HCT116 (cell line): ENCODE measurements around the gene SEC24D. TPM values are rescaled to one million over a fixed set of nuclear protein-coding genes. Genes with fewer than 3 reads are reported as not detected.

ENCODE experiments used
- ATAC-seq: fragments of 200-7000 bp; cut with Tn5 transposase; 2 replicates; pipeline ENCODE4 v1.9.1; 2020; ENCODE audit warnings: mild to moderate bottlenecking, moderate library complexity
- BruUV-seq: library from RNA; stranded (reverse); fragments of 400-500 nt; replicated peaks from 2 replicates; lab custom pipeline; 2021; lab: Mats Ljungman, UMichigan
- CTCF ChIA-PET: fragments of 300-600 bp; sonication (Branson Sonifier 250); formaldehyde crosslinking; loops from one replicate; lab custom pipeline; 2021; ENCODE audit warnings: antibody characterized with exemption; lab: Charles Lee
- POLR2A ChIA-PET: fragments of 300-600, 350-600 bp; sonication (Branson Sonifier 250); formaldehyde crosslinking; loops from one replicate; lab custom pipeline; 2021; ENCODE audit warnings: antibody characterized with exemption; lab: Charles Lee
- RAD21 ChIA-PET, 2 experiments: fragments of 300-600 bp; sonication (Branson Sonifier 250); formaldehyde crosslinking; loops; one replicate each; lab custom pipeline; 2023; ENCODE audit warnings: low total read pairs in 2 of 2; ENCODE audit not compliant: uncharacterized antibody in 2 of 2, unreplicated experiment in 2 of 2, low non-redundant PET in 1 of 2; lab: Charles Lee
- DNase-seq: peaks from one replicate; pipeline ENCODE4 v3.0.0-alpha.2; 2010; ENCODE audit warnings: low read depth, low spot score
- H2AFZ ChIP-seq: fragments of 200-600 bp; shearing (Covaris generic), sonication (generic); 2 replicates; pipeline ENCODE4 v1.6.1; 2017; ENCODE audit warnings: low read depth, mixed run types, mixed read lengths, antibody characterized with exemption, low read length; ENCODE audit not compliant: poor library complexity, severe bottlenecking
- H3K27ac ChIP-seq: 2 replicates; pipeline ENCODE4 v1.5.1; 2012; ENCODE audit warnings: low read depth, low read length
- H3K27me3 ChIP-seq: fragments of 200-600 bp; sonication (generic); 2 replicates; pipeline ENCODE4 v1.6.1; 2016; ENCODE audit warnings: mixed run types, low read length, mixed read lengths; ENCODE audit not compliant: insufficient read depth
- H3K36me3 ChIP-seq, 2 experiments: fragments of 200-500 bp in 1 of 2; fragments of 200-600 bp in 1 of 2; sonication (Bioruptor generic) in 1 of 2; sonication (generic) in 1 of 2; 2 replicates each; pipeline versions ENCODE4 v1.5.1 to v1.6.1; 2014 to 2016; ENCODE audit warnings: low read length in 2 of 2, inconsistent platforms in 1 of 2, mixed read lengths in 1 of 2, mixed run types in 1 of 2; ENCODE audit not compliant: insufficient read depth in 2 of 2, control insufficient read depth in 1 of 2
- H3K4me1 ChIP-seq, 2 experiments: fragments of 200-600 bp in 1 of 2; sonication (generic) in 1 of 2; 2 replicates each; pipeline versions ENCODE4 v1.5.1 to v1.6.1; 2012 to 2017; ENCODE audit warnings: low read length in 2 of 2, inconsistent platforms in 1 of 2, mild to moderate bottlenecking in 1 of 2, mixed read lengths in 1 of 2, mixed run types in 1 of 2, moderate library complexity in 1 of 2; ENCODE audit not compliant: insufficient read depth in 2 of 2, control insufficient read depth in 1 of 2
- H3K4me2 ChIP-seq: fragments of 200-600 bp; sonication (generic); 2 replicates; pipeline ENCODE4 v1.6.1; 2017; ENCODE audit warnings: mixed run types, low read length, mixed read lengths
- H3K4me3 ChIP-seq, 2 experiments: fragments of 200-600 bp in 1 of 2; sonication (generic) in 1 of 2; replicated peaks in 1 of 2; 2 replicates each; pipeline ENCODE4 v1.5.1; 2011 to 2016; ENCODE audit warnings: low read length in 2 of 2, control low read depth in 1 of 2, low read depth in 1 of 2, mild to moderate bottlenecking in 1 of 2, mixed read lengths in 1 of 2, mixed run types in 1 of 2
- H3K79me2 ChIP-seq: fragments of 200-600 bp; sonication (generic); 2 replicates; pipeline ENCODE4 v1.6.1; 2017; ENCODE audit warnings: mild to moderate bottlenecking, mixed run types, low read length, moderate library complexity, mixed read lengths; ENCODE audit not compliant: insufficient read depth
- H3K9ac ChIP-seq: fragments of 200-600 bp; sonication (generic); 2 replicates; pipeline ENCODE4 v1.6.1; 2016; ENCODE audit warnings: low read length, mixed read lengths
- H3K9me2 ChIP-seq: fragments of 200-600 bp; sonication (generic), shearing (Covaris generic); 2 replicates; pipeline ENCODE4 v1.6.1; 2017; ENCODE audit warnings: mixed run types, mild to moderate bottlenecking, moderate library complexity; ENCODE audit not compliant: insufficient read depth
- H3K9me3 ChIP-seq, 2 experiments: fragments of 200-500 bp in 1 of 2; fragments of 200-600 bp in 1 of 2; sonication (Bioruptor generic) in 1 of 2; sonication (generic) in 1 of 2; 2 replicates each; pipeline ENCODE4 v1.6.1; 2014 to 2017; ENCODE audit warnings: low read length in 2 of 2, mixed read lengths in 2 of 2, inconsistent platforms in 1 of 2, low read depth in 1 of 2, mild to moderate bottlenecking in 1 of 2, mixed run types in 1 of 2, moderate library complexity in 1 of 2; ENCODE audit not compliant: control insufficient read depth in 1 of 2, insufficient read depth in 1 of 2
- H4K20me1 ChIP-seq: fragments of 200-600 bp; sonication (generic), shearing (Covaris generic); 2 replicates; pipeline ENCODE4 v1.6.1; 2017; ENCODE audit warnings: mixed run types, mild to moderate bottlenecking, moderate library complexity; ENCODE audit not compliant: insufficient read depth
- ATF3 ChIP-seq: IDR thresholded peaks from 2 replicates; pipeline ENCODE4 v1.6.1; 2012
- CEBPB ChIP-seq: IDR thresholded peaks from 2 replicates; pipeline ENCODE4 v1.6.1; 2012; ENCODE audit warnings: low read depth
- CTCF ChIP-seq, 3 experiments: fragments of 200-600 bp in 1 of 3; sonication (generic) in 1 of 3; IDR thresholded peaks in 2 of 3; conservative IDR thresholded peaks in 1 of 3; 2 replicates each; pipeline ENCODE4 v1.5.1; 2012 to 2017; ENCODE audit warnings: low read depth in 2 of 3, low read length in 2 of 3, antibody characterized with exemption in 1 of 3, borderline replicate concordance in 1 of 3, control low read depth in 1 of 3, mild to moderate bottlenecking in 1 of 3, mixed read lengths in 1 of 3, mixed run types in 1 of 3, moderate library complexity in 1 of 3; ENCODE audit not compliant: insufficient read depth in 1 of 3
- EGR1 ChIP-seq: IDR thresholded peaks from 2 replicates; pipeline ENCODE4 v1.6.1; 2012; ENCODE audit warnings: low read depth
- ELF1 ChIP-seq: IDR thresholded peaks from 2 replicates; pipeline ENCODE4 v1.6.1; 2012; ENCODE audit warnings: low read depth, borderline replicate concordance
- EZH2 ChIP-seq: fragments of 200-600 bp; sonication (generic); IDR thresholded peaks from 2 replicates; pipeline ENCODE4 v1.6.1; 2017; ENCODE audit warnings: antibody characterized with exemption, mixed run types
- FOSL1 ChIP-seq: IDR thresholded peaks from 2 replicates; pipeline ENCODE4 v1.6.1; 2012; ENCODE audit warnings: low read depth
- MAX ChIP-seq: IDR thresholded peaks from 2 replicates; pipeline ENCODE4 v1.6.1; 2012
- POLR2AphosphoS5 ChIP-seq: IDR thresholded peaks from 2 replicates; pipeline ENCODE4 v1.6.1; 2011; ENCODE audit warnings: mild to moderate bottlenecking, low read depth, low read length, moderate library complexity
- SIN3A ChIP-seq: IDR thresholded peaks from 2 replicates; pipeline ENCODE4 v1.6.1; 2012; ENCODE audit warnings: low read depth
- SP1 ChIP-seq: IDR thresholded peaks from 2 replicates; pipeline ENCODE4 v1.6.1; 2012; ENCODE audit warnings: low read depth
- TCF7L2 ChIP-seq: IDR thresholded peaks from 2 replicates; pipeline ENCODE4 v1.7.0; 2011; ENCODE audit warnings: borderline replicate concordance, inconsistent platforms; ENCODE audit not compliant: insufficient read depth, insufficient read length; ENCODE audit errors: extremely low read depth
- ZBTB33 ChIP-seq: IDR thresholded peaks from 2 replicates; pipeline ENCODE4 v1.6.1; 2011; ENCODE audit warnings: mild to moderate bottlenecking, low read length, moderate library complexity; ENCODE audit not compliant: insufficient replicate concordance; ENCODE audit errors: extremely low read depth
- ZFX ChIP-seq: fragments of 450-650 bp; IDR thresholded peaks from 2 replicates; pipeline ENCODE4 v1.6.1; 2017
- ZNF274 ChIP-seq: fragments of 200-500 bp; sonication (Bioruptor generic); IDR thresholded peaks from 2 replicates; pipeline ENCODE4 v1.6.1; 2014; ENCODE audit warnings: mild to moderate bottlenecking, low read depth, low read length, inconsistent platforms
- intact Hi-C: fragments of 100-400 bp; cut with micrococcal nuclease; formaldehyde crosslinking; loops from 2 replicates; pipeline ENCODE4 v1.10.0; 2022
- total RNA-seq: library from RNA; stranded (reverse); gene quantifications from one replicate; pipeline ENCODE4 v1.2.1, GENCODE V29; 2021; ENCODE audit not compliant: unreplicated experiment

SEC24D gene
- total RNA-seq, 1 experiment from 2014 or later = 28.5 TPM

- H3K79me2 ChIP-seq = no peaks in the 10 kb centered on the region
- H3K9me3 ChIP-seq = no peaks in the 10 kb centered on the region
- ChIA-PET CTCF (no interaction called here), RAD21 (no interaction called here), POLR2A (no interaction called here)
- H3K36me3 ChIP-seq = peaks cover 0 to 3% of the 10 kb centered on the region in 2 experiments; a peak in 2 of 4 replicates
- intact Hi-C loops = no loop called here
- no peaks in the 10 kb centered on the region for H4K20me1 ChIP-seq
- H3K27ac ChIP-seq = no peak overlapping the region
- H3K9me2 ChIP-seq = no peaks in the 10 kb centered on the region
- DNase-seq (no peak), ATAC-seq (no peak)
- H3K4me2 ChIP-seq = no peak overlapping the region
- no peaks in the 10 kb centered on the region for H3K27me3 ChIP-seq
- no peak for TF ChIP-seq POLR2AphosphoS5
- TF ChIP-seq SIN3A = no peak
- no peak for TF ChIP-seq CEBPB
- no peak for TF ChIP-seq CTCF (IDR thresholded peaks at IDR 0.05 in 2 of 3, conservative IDR thresholded peaks at IDR 0.05 in 1 of 3; ENCODE audit: borderline replicate concordance in 1 of 3, insufficient read depth in 1 of 3, low read depth in 2 of 3, low read length in 2 of 3)
- no peak for TF ChIP-seq MAX
- TF ChIP-seq ZFX = no peak
- no peak for TF ChIP-seq ZBTB33
- TF ChIP-seq SP1 = no peak
- TF ChIP-seq EZH2 = no peak
- no peak for TF ChIP-seq TCF7L2
- TF ChIP-seq ELF1 = no peak
- no peak for TF ChIP-seq ATF3
- no peak for TF ChIP-seq ZNF274
- no peak for TF ChIP-seq EGR1
- no peak for TF ChIP-seq FOSL1
- H3K4me3 ChIP-seq = no peak overlapping the region
- H3K4me1 ChIP-seq = peaks cover 0 to under 1% of the 10 kb centered on the region in 2 experiments; a peak in 1 of 4 replicates
- BruUV-seq = no TSS peak
- H3K9ac ChIP-seq = no peak overlapping the region
- no peak overlapping the region for H2AFZ ChIP-seq
Observed at GRCh38 chr4:118760092-118760491, 75.8 kb downstream of the SEC24D start.
